H9 (cell line): ENCODE measurements around the gene ZKSCAN3. TPM values are rescaled to one million over a fixed set of nuclear protein-coding genes. Genes with fewer than 3 reads are reported as not detected.

ENCODE experiments used
- DNase-seq: peaks from one replicate; pipeline ENCODE4 v3.0.0-alpha.2; 2017
- H2AFZ ChIP-seq: one replicate; pipeline ENCODE4 v1.6.1; 2013; ENCODE audit warnings: mild to moderate bottlenecking, low read length, control low read depth, moderate library complexity
- H2AK5ac ChIP-seq: 2 replicates; pipeline ENCODE4 v1.6.1; 2013; ENCODE audit warnings: low read length, control low read depth, mixed read lengths; ENCODE audit not compliant: insufficient read length
- H2BK120ac ChIP-seq: one replicate; pipeline ENCODE4 v1.6.1; 2013; ENCODE audit warnings: low read depth, mild to moderate bottlenecking, low read length, control low read depth, inconsistent platforms; ENCODE audit not compliant: poor library complexity, severe bottlenecking
- H2BK12ac ChIP-seq: 2 replicates; pipeline ENCODE4 v1.6.1; 2013; ENCODE audit warnings: low read length, control low read depth, mixed read lengths, low read depth; ENCODE audit not compliant: insufficient read length
- H2BK15ac ChIP-seq: 2 replicates; pipeline ENCODE4 v1.6.1; 2013; ENCODE audit warnings: low read depth, low read length, control low read depth
- H2BK20ac ChIP-seq: one replicate; pipeline ENCODE4 v1.6.1; 2013; ENCODE audit warnings: low read depth, mild to moderate bottlenecking, low read length, control low read depth, inconsistent platforms; ENCODE audit not compliant: poor library complexity, severe bottlenecking
- H2BK5ac ChIP-seq: 2 replicates; pipeline ENCODE4 v1.6.1; 2013; ENCODE audit warnings: low read length, control low read depth, mixed read lengths; ENCODE audit not compliant: insufficient read length
- H3K14ac ChIP-seq: 2 replicates; pipeline ENCODE4 v1.6.1; 2013; ENCODE audit warnings: low read length, control low read depth; ENCODE audit not compliant: insufficient read depth
- H3K18ac ChIP-seq: 2 replicates; pipeline ENCODE4 v1.6.1; 2013; ENCODE audit warnings: low read depth, mild to moderate bottlenecking, mixed read lengths, low read length, control low read depth; ENCODE audit not compliant: insufficient read length
- H3K23ac ChIP-seq: 2 replicates; pipeline ENCODE4 v1.6.1; 2013; ENCODE audit warnings: low read length, control low read depth, mixed read lengths, low read depth; ENCODE audit not compliant: insufficient read length
- H3K23me2 ChIP-seq: 2 replicates; pipeline ENCODE4 v1.6.1; 2013; ENCODE audit warnings: low read depth, mild to moderate bottlenecking, mixed read lengths, low read length, control low read depth; ENCODE audit not compliant: insufficient read length, poor library complexity, severe bottlenecking
- H3K27ac ChIP-seq: 2 replicates; pipeline ENCODE4 v1.5.1; 2013; ENCODE audit warnings: low read length, control low read depth, mixed read lengths, low read depth; ENCODE audit not compliant: insufficient read length
- H3K27me3 ChIP-seq: 2 replicates; pipeline ENCODE4 v1.6.1; 2013; ENCODE audit warnings: low read length, control low read depth, inconsistent platforms; ENCODE audit not compliant: insufficient read depth
- H3K4ac ChIP-seq: 2 replicates; pipeline ENCODE4 v1.6.1; 2013; ENCODE audit warnings: low read depth, mild to moderate bottlenecking, control low read depth, inconsistent platforms, low read length, moderate library complexity
- H3K4me1 ChIP-seq: 2 replicates; pipeline ENCODE4 v1.6.1; 2013; ENCODE audit warnings: low read length, control low read depth, inconsistent platforms; ENCODE audit not compliant: insufficient read depth
- H3K4me2 ChIP-seq: 2 replicates; pipeline ENCODE4 v1.6.1; 2013; ENCODE audit warnings: low read length, control low read depth, mixed read lengths; ENCODE audit not compliant: insufficient read length, insufficient read depth
- H3K56ac ChIP-seq: 2 replicates; pipeline ENCODE4 v1.6.1; 2013; ENCODE audit warnings: low read depth, mild to moderate bottlenecking, mixed read lengths, low read length, control low read depth; ENCODE audit not compliant: insufficient read length
- H3K79me1 ChIP-seq: 2 replicates; pipeline ENCODE4 v1.6.1; 2013; ENCODE audit warnings: low read depth, mild to moderate bottlenecking, moderate library complexity, low read length, control low read depth, inconsistent platforms; ENCODE audit not compliant: insufficient read depth, poor library complexity, severe bottlenecking
- H3K79me2 ChIP-seq: 2 replicates; pipeline ENCODE4 v1.6.1; 2013; ENCODE audit warnings: low read length, control low read depth, inconsistent platforms; ENCODE audit not compliant: insufficient read depth
- H3K9ac ChIP-seq: 2 replicates; pipeline ENCODE4 v1.6.1; 2013; ENCODE audit warnings: low read length, control low read depth, mixed read lengths; ENCODE audit not compliant: insufficient read length; ENCODE audit errors: extremely low read depth
- H3K9me3 ChIP-seq: one replicate; pipeline ENCODE4 v1.6.1; 2013; ENCODE audit warnings: low read depth, low read length, inconsistent platforms; ENCODE audit not compliant: control insufficient read depth
- H3T11ph ChIP-seq: one replicate; pipeline ENCODE4 v1.6.1; 2013; ENCODE audit warnings: mild to moderate bottlenecking, low read length, control low read depth, inconsistent platforms
- H4K20me1 ChIP-seq: one replicate; pipeline ENCODE4 v1.6.1; 2013; ENCODE audit not compliant: control insufficient read depth, insufficient read length, insufficient read depth
- H4K5ac ChIP-seq: 2 replicates; pipeline ENCODE4 v1.6.1; 2013; ENCODE audit warnings: low read depth, mild to moderate bottlenecking, mixed read lengths, low read length, control low read depth; ENCODE audit not compliant: insufficient read length
- H4K8ac ChIP-seq: replicated peaks from 2 replicates; pipeline ENCODE4 v1.6.1; 2013; ENCODE audit warnings: low read length, control low read depth, mixed read lengths, low read depth; ENCODE audit not compliant: insufficient read length
- H4K91ac ChIP-seq: 2 replicates; pipeline ENCODE4 v1.6.1; 2013; ENCODE audit warnings: low read depth, mild to moderate bottlenecking, moderate library complexity, mixed read lengths, low read length, control low read depth; ENCODE audit not compliant: insufficient read length
- H3K27ac Mint-ChIP-seq, 3 experiments: 2 replicates in 2 of 3; 3 replicates in 1 of 3; pipeline ENCODE4 v1.8.0; 2020 to 2021; ENCODE audit warnings: mixed read lengths in 3 of 3, mild to moderate bottlenecking in 1 of 3, moderate library complexity in 1 of 3
- H3K27me3 Mint-ChIP-seq: 2 replicates; pipeline ENCODE4 v1.8.0; 2021; ENCODE audit warnings: low read depth, mild to moderate bottlenecking, moderate library complexity, mixed read lengths
- H3K36me3 Mint-ChIP-seq, 3 experiments: 2 replicates in 2 of 3; 3 replicates in 1 of 3; pipeline ENCODE4 v1.8.0; 2020 to 2021; ENCODE audit warnings: low read depth in 3 of 3, mixed read lengths in 3 of 3; ENCODE audit not compliant: insufficient read depth in 1 of 3
- H3K4me1 Mint-ChIP-seq, 2 experiments: 2 replicates each; pipeline ENCODE4 v1.8.0; 2020; ENCODE audit warnings: mixed read lengths in 2 of 2
- H3K4me3 Mint-ChIP-seq, 2 experiments: 2 replicates in 1 of 2; 3 replicates in 1 of 2; pipeline ENCODE4 v1.8.0; 2020 to 2021; ENCODE audit warnings: mild to moderate bottlenecking in 2 of 2, mixed read lengths in 2 of 2, moderate library complexity in 1 of 2
- H3K9me3 Mint-ChIP-seq, 2 experiments: 2 replicates in 1 of 2; 3 replicates in 1 of 2; pipeline ENCODE4 v1.8.0; 2020; ENCODE audit warnings: mild to moderate bottlenecking in 2 of 2, mixed read lengths in 2 of 2, moderate library complexity in 1 of 2
- WGBS: extraction: QIAGEN DNeasy Blood & Tissue Kit; methylation state at CpG from one replicate; pipeline ENCODE4 v1.1.7; 2013; ENCODE audit warnings: missing lambda C conversion rate, low lambda C conversion rate, mixed read lengths; ENCODE audit not compliant: insufficient read length; ENCODE audit errors: extremely low coverage; 5-methylcytosine and 5-hydroxymethylcytosine counted together
- total RNA-seq: library from RNA; stranded (reverse); gene quantifications from 2 replicates; pipeline ENCODE4 v1.2.1, GENCODE V29; 2021
- TF ChIP-seq, protein P1 (sequence below): fragments of 200-600 bp; sonication (generic); conservative IDR thresholded peaks from 3 replicates; pipeline ENCODE4 v1.8.0; 2021; ENCODE audit warnings: antibody characterized with exemption, mild to moderate bottlenecking

Gene ZKSCAN3
- total RNA-seq, 1 experiment from 2014 or later, result 8.7 TPM

DNA sequence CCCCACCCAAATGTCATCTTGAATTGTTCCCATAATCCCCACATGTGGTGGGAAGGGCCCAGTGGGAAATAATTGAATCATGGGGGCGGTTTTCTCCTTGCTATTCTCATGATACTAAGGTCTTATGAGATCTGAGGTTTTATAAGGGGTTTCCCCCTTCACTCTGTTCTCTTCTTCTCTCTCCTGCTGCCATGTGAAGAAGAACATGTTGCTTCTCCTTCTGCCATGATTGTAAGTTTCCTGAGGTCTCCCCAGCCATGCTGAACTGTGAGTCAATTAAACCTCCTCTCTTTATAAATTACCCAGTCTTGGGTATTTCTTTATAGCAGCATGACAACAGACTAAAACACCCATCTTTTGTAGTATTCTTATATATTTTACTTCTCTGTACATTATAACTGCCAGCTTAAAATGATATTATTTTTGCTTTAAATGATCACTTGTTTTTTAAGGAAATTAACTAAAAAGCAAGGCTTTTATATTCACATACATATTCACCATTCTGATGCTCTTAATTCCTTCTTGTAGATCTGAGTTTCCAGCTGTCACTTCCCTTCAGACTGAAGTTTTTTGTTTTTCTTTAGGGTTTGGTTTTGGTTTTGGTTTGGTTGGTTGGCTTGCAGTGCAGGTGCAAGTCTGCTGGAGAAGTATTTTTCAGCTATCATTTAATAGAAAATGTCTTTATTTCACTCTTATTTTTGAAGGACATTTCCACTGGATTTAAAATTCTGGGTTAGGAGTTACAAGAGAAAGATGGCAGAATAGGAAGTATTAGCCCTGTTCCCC, 9.2 kb upstream of the ZKSCAN3 start:
- H3K9me3 Mint-ChIP-seq, result no peaks in the 10 kb centered on the region
- Histone ChIP-seq H3K9ac (no peak overlapping the region), H4K20me1 (no peaks in the 10 kb centered on the region), H4K91ac (no peak overlapping the region), H4K8ac (no peak overlapping the region), H3K27me3 (no peaks in the 10 kb centered on the region), H3K18ac (no peak overlapping the region), H3K79me1 (no peaks in the 10 kb centered on the region), H2AK5ac (no peak overlapping the region), H3K23ac (no peak overlapping the region), H2BK12ac (no peak overlapping the region), H2BK120ac (no peak overlapping the region), H2BK15ac (no peak overlapping the region), H3K4me1 (no peaks in the 10 kb centered on the region), H2BK20ac (no peak overlapping the region), H2AFZ (no peak overlapping the region), H3K79me2 (no peaks in the 10 kb centered on the region), H3K9me3 (no peaks in the 10 kb centered on the region), H3K14ac (no peak overlapping the region), H3K4ac (no peak overlapping the region), H3K56ac (no peak overlapping the region), H3K27ac (no peak overlapping the region), H3K23me2 (peaks cover 9% of the 10 kb centered on the region), H4K5ac (no peak overlapping the region), H2BK5ac (no peak overlapping the region), H3T11ph (no peak overlapping the region), H3K4me2 (no peak overlapping the region)
- H3K36me3 Mint-ChIP-seq, result no peaks in the 10 kb centered on the region
- peaks cover 16% of the 10 kb centered on the region for H3K27me3 Mint-ChIP-seq
- no peak for DNase-seq
- no peaks in the 10 kb centered on the region for H3K4me1 Mint-ChIP-seq
- no CpG with 5 or more reads among the region's 1 CpG for WGBS
- H3K27ac Mint-ChIP-seq, result no peak overlapping the region
- H3K4me3 Mint-ChIP-seq, result no peak overlapping the region
- TF ChIP-seq, protein P1, sequence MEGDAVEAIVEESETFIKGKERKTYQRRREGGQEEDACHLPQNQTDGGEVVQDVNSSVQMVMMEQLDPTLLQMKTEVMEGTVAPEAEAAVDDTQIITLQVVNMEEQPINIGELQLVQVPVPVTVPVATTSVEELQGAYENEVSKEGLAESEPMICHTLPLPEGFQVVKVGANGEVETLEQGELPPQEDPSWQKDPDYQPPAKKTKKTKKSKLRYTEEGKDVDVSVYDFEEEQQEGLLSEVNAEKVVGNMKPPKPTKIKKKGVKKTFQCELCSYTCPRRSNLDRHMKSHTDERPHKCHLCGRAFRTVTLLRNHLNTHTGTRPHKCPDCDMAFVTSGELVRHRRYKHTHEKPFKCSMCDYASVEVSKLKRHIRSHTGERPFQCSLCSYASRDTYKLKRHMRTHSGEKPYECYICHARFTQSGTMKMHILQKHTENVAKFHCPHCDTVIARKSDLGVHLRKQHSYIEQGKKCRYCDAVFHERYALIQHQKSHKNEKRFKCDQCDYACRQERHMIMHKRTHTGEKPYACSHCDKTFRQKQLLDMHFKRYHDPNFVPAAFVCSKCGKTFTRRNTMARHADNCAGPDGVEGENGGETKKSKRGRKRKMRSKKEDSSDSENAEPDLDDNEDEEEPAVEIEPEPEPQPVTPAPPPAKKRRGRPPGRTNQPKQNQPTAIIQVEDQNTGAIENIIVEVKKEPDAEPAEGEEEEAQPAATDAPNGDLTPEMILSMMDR, result no peak
